ENCODE data around the gene ALG3. TPM values are rescaled to one million over a fixed set of nuclear protein-coding genes. Genes with fewer than 3 reads are reported as not detected.
A peak's percentile ranks its signal among the peaks of the same experiment; 100 is the strongest.

The ALG3 gene
- 14.0 TPM for total RNA-seq

GRCh38 chr3:184248454-184249411, at the start of gene ALG3:
TSS of gene ALG3 (minus strand) at chr3:184248962. CDS start at chr3:184248940, 22 bp downstream.
- H3K9me3 ChIP-seq (ENCODE audit: low read depth, low read length): no peaks in the 10 kb centered on the region
- no peaks in the 10 kb centered on the region for H3K27me3 ChIP-seq (ENCODE audit: insufficient read depth, low read length)
- H3K4me3 ChIP-seq (ENCODE audit: low read length): peak within 1 kb of the TSS; percentile 57
- peaks cover 21% of the 10 kb centered on the region for H3K4me1 ChIP-seq (ENCODE audit: insufficient read depth, low read length)

GRCh38 chr3:184296616-184297015, 47.9 kb upstream of the ALG3 start:
- Histone ChIP-seq H3K4me1 (ENCODE audit: insufficient read depth, low read length) (peaks cover 21% of the 10 kb centered on the region), H3K4me3 (ENCODE audit: low read length) (no peak overlapping the region), H3K27me3 (ENCODE audit: insufficient read depth, low read length) (no peaks in the 10 kb centered on the region), H3K9me3 (ENCODE audit: low read depth, low read length) (no peaks in the 10 kb centered on the region)

- no peak overlapping the region for H3K4me3 ChIP-seq (ENCODE audit: low read length)
- no peaks in the 10 kb centered on the region for H3K27me3 ChIP-seq (ENCODE audit: insufficient read depth, low read length)
- peaks cover 18% of the 10 kb centered on the region for H3K4me1 ChIP-seq (ENCODE audit: insufficient read depth, low read length)
- H3K9me3 ChIP-seq (ENCODE audit: low read depth, low read length): no peaks in the 10 kb centered on the region
These were observed 47.0 kb upstream of the ALG3 start for GRCh38 chr3:184295771-184296170.

GRCh38 chr3:184291738-184292445, 43.1 kb upstream of the ALG3 start:
- H3K9me3 ChIP-seq (ENCODE audit: low read depth, low read length): no peaks in the 10 kb centered on the region
- H3K4me1 ChIP-seq (ENCODE audit: insufficient read depth, low read length): no peaks in the 10 kb centered on the region
- H3K4me3 ChIP-seq (ENCODE audit: low read length): no peak overlapping the region
- no peaks in the 10 kb centered on the region for H3K27me3 ChIP-seq (ENCODE audit: insufficient read depth, low read length)

GRCh38 chr3:184291044-184291737, 42.4 kb upstream of the ALG3 start:
- Histone ChIP-seq H3K9me3 (ENCODE audit: low read depth, low read length) (no peaks in the 10 kb centered on the region), H3K27me3 (ENCODE audit: insufficient read depth, low read length) (no peaks in the 10 kb centered on the region), H3K4me1 (ENCODE audit: insufficient read depth, low read length) (no peaks in the 10 kb centered on the region), H3K4me3 (ENCODE audit: low read length) (no peak overlapping the region)

- Histone ChIP-seq H3K27me3 (ENCODE audit: insufficient read depth, low read length) (no peaks in the 10 kb centered on the region), H3K4me1 (ENCODE audit: insufficient read depth, low read length) (no peaks in the 10 kb centered on the region), H3K9me3 (ENCODE audit: low read depth, low read length) (no peaks in the 10 kb centered on the region), H3K4me3 (ENCODE audit: low read length) (no peak overlapping the region)
These were observed 41.6 kb upstream of the ALG3 start for GRCh38 chr3:184290331-184290730.

GRCh38 chr3:184289426-184289938, 40.7 kb upstream of the ALG3 start:
- Histone ChIP-seq H3K27me3 (ENCODE audit: insufficient read depth, low read length) (no peaks in the 10 kb centered on the region), H3K9me3 (ENCODE audit: low read depth, low read length) (no peaks in the 10 kb centered on the region), H3K4me1 (ENCODE audit: insufficient read depth, low read length) (peaks cover 4% of the 10 kb centered on the region), H3K4me3 (ENCODE audit: low read length) (no peak overlapping the region)

- Histone ChIP-seq H3K4me1 (ENCODE audit: insufficient read depth, low read length) (peaks cover 5% of the 10 kb centered on the region), H3K9me3 (ENCODE audit: low read depth, low read length) (no peaks in the 10 kb centered on the region), H3K27me3 (ENCODE audit: insufficient read depth, low read length) (no peaks in the 10 kb centered on the region), H3K4me3 (ENCODE audit: low read length) (no peak overlapping the region)
These were observed 35.9 kb upstream of the ALG3 start for GRCh38 chr3:184284696-184285095.

GRCh38 chr3:184283681-184284080, 34.9 kb upstream of the ALG3 start:
- Histone ChIP-seq H3K4me3 (ENCODE audit: low read length) (no peak overlapping the region), H3K9me3 (ENCODE audit: low read depth, low read length) (no peaks in the 10 kb centered on the region), H3K27me3 (ENCODE audit: insufficient read depth, low read length) (no peaks in the 10 kb centered on the region), H3K4me1 (ENCODE audit: insufficient read depth, low read length) (peaks cover 5% of the 10 kb centered on the region)

GRCh38 chr3:184282941-184283340, 34.2 kb upstream of the ALG3 start:
- peaks cover 5% of the 10 kb centered on the region for H3K4me1 ChIP-seq (ENCODE audit: insufficient read depth, low read length)

GRCh38 chr3:184277366-184277765, 28.6 kb upstream of the ALG3 start:
- Histone ChIP-seq H3K9me3 (ENCODE audit: low read depth, low read length) (no peaks in the 10 kb centered on the region), H3K4me1 (ENCODE audit: insufficient read depth, low read length) (no peaks in the 10 kb centered on the region), H3K27me3 (ENCODE audit: insufficient read depth, low read length) (peaks cover 34% of the 10 kb centered on the region), H3K4me3 (ENCODE audit: low read length) (no peak overlapping the region)

More at GRCh38 chr3:184282941-184283340, 34.2 kb upstream of the ALG3 start:
- Histone ChIP-seq H3K4me3 (ENCODE audit: low read length) (no peak overlapping the region), H3K27me3 (ENCODE audit: insufficient read depth, low read length) (peaks cover 3% of the 10 kb centered on the region), H3K9me3 (ENCODE audit: low read depth, low read length) (no peaks in the 10 kb centered on the region)

- H3K4me3 ChIP-seq (ENCODE audit: low read length): no peak within 1 kb of the TSS
- H3K4me1 ChIP-seq (ENCODE audit: insufficient read depth, low read length): no peaks in the 10 kb centered on the region
- H3K27me3 ChIP-seq (ENCODE audit: insufficient read depth, low read length): peaks cover 34% of the 10 kb centered on the region
- H3K9me3 ChIP-seq (ENCODE audit: low read depth, low read length): no peaks in the 10 kb centered on the region
These were observed 27.5 kb upstream of the ALG3 start, which contains the start of gene ECE2 for GRCh38 chr3:184275961-184276910. TSS of gene ECE2 (plus strand) at chr3:184276022. CDS start at chr3:184276154, 132 bp downstream.

GRCh38 chr3:184275381-184275701, 26.6 kb upstream of the ALG3 start:
- no peak overlapping the region for H3K4me3 ChIP-seq (ENCODE audit: low read length)

GRCh38 chr3:184272269-184272668, 23.5 kb upstream of the ALG3 start:
- H3K4me1 ChIP-seq (ENCODE audit: insufficient read depth, low read length): no peaks in the 10 kb centered on the region
- no peaks in the 10 kb centered on the region for H3K9me3 ChIP-seq (ENCODE audit: low read depth, low read length)
- peaks cover 35% of the 10 kb centered on the region for H3K27me3 ChIP-seq (ENCODE audit: insufficient read depth, low read length)
- H3K4me3 ChIP-seq (ENCODE audit: low read length): no peak overlapping the region

More at GRCh38 chr3:184275381-184275701, 26.6 kb upstream of the ALG3 start:
- H3K9me3 ChIP-seq (ENCODE audit: low read depth, low read length): no peaks in the 10 kb centered on the region
- H3K4me1 ChIP-seq (ENCODE audit: insufficient read depth, low read length): no peaks in the 10 kb centered on the region
- H3K27me3 ChIP-seq (ENCODE audit: insufficient read depth, low read length): peaks cover 34% of the 10 kb centered on the region
